Suprapubic skin (tissue), 4 donors: ENCODE data around the gene SLC15A3. TPM values are rescaled to one million over a fixed set of nuclear protein-coding genes. Genes with fewer than 3 reads are reported as not detected.
A peak's percentile ranks its signal among the peaks of the same experiment; 100 is the strongest.

ENCODE experiments used
- DNase-seq, 2 donors: peaks; one replicate each; pipeline ENCODE4 v3.0.0-alpha.2; 2019; ENCODE audit warnings: low spot score in 2 of 2
- H3K27ac ChIP-seq: fragments of 200-600 bp; sonication (generic); one replicate; pipeline ENCODE4 v1.5.1; 2019
- H3K27me3 ChIP-seq: fragments of 200-600 bp; sonication (generic); one replicate; pipeline ENCODE4 v1.5.1; 2019
- H3K36me3 ChIP-seq: fragments of 200-600 bp; sonication (generic); one replicate; pipeline ENCODE4 v1.5.1; 2019
- H3K4me1 ChIP-seq: fragments of 200-600 bp; sonication (generic); one replicate; pipeline ENCODE4 v1.5.1; 2019
- H3K4me3 ChIP-seq: fragments of 200-600 bp; sonication (generic); one replicate; pipeline ENCODE4 v1.5.1; 2019; ENCODE audit warnings: mild to moderate bottlenecking
- H3K9me3 ChIP-seq: fragments of 200-600 bp; sonication (generic); one replicate; pipeline ENCODE4 v1.5.1; 2019
- EP300 ChIP-seq: sonication (generic); formaldehyde crosslinking; IDR thresholded peaks from one replicate; pipeline ENCODE4 v1.6.1; 2017; ENCODE audit warnings: antibody characterized with exemption
- POLR2A ChIP-seq, 2 donors: fragments of 450-650 bp; IDR thresholded peaks; one replicate each; pipeline ENCODE4 v1.6.1; 2017; ENCODE audit warnings: antibody characterized with exemption in 2 of 2, mild to moderate bottlenecking in 2 of 2, moderate library complexity in 2 of 2
- POLR2AphosphoS5 ChIP-seq, 3 donors: sonication (generic); formaldehyde crosslinking; IDR thresholded peaks; one replicate each; pipeline ENCODE4 v1.6.1; 2017; ENCODE audit warnings: antibody characterized with exemption in 3 of 3
- WGBS: methylation state at CpG from one replicate; pipeline ENCODE4 v1.1.5; 2018; 5-methylcytosine and 5-hydroxymethylcytosine counted together
- total RNA-seq, 4 donors: library from RNA; depleted of rRNA; stranded (reverse); fragments of >200 nt; gene quantifications; one replicate each; pipeline ENCODE4 v1.1.0, GENCODE V29; 2016
- TF ChIP-seq, protein P1 (sequence below), 2 donors: fragments of 200-600 bp in 1 of 2; fragments of 450-650 bp in 1 of 2; sonication (generic) in 1 of 2; IDR thresholded peaks; one replicate each; pipeline ENCODE4 v1.5.1; 2016 to 2019; ENCODE audit warnings: antibody characterized with exemption in 2 of 2, mild to moderate bottlenecking in 1 of 2, moderate library complexity in 1 of 2

SLC15A3 gene
- total RNA-seq, 4 donors from 2014 or later = 1.7 to 10.5 (median 9.8) TPM

DNA sequence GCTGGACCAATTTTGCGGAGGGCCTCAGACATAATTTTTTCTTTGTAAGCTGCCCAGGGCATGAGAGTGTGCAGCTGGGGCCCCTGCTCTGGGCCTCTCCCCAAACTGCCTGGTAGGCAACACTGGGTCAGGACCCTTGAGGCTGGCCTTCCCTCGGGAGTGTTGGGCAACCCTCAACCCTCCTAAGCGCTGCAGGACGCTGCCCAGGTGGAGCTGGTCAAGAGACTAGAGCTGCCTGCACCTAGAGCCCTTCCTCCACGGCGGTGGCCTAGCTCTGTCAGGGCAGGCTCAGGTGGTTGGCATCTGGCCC lies 28.2 kb downstream of the SLC15A3 start:
- Histone ChIP-seq H3K36me3 (peaks cover 35% of the 10 kb centered on the region), H3K4me1 (peaks cover 35% of the 10 kb centered on the region), H3K4me3 (peak overlapping the region; percentile 57), H3K27ac (no peak overlapping the region), H3K9me3 (no peaks in the 10 kb centered on the region), H3K27me3 (peaks cover 7% of the 10 kb centered on the region)
- TF ChIP-seq, protein P1, sequence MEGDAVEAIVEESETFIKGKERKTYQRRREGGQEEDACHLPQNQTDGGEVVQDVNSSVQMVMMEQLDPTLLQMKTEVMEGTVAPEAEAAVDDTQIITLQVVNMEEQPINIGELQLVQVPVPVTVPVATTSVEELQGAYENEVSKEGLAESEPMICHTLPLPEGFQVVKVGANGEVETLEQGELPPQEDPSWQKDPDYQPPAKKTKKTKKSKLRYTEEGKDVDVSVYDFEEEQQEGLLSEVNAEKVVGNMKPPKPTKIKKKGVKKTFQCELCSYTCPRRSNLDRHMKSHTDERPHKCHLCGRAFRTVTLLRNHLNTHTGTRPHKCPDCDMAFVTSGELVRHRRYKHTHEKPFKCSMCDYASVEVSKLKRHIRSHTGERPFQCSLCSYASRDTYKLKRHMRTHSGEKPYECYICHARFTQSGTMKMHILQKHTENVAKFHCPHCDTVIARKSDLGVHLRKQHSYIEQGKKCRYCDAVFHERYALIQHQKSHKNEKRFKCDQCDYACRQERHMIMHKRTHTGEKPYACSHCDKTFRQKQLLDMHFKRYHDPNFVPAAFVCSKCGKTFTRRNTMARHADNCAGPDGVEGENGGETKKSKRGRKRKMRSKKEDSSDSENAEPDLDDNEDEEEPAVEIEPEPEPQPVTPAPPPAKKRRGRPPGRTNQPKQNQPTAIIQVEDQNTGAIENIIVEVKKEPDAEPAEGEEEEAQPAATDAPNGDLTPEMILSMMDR (IDR thresholded peaks at IDR 0.05) = no peak
- TF ChIP-seq POLR2AphosphoS5 (IDR thresholded peaks at IDR 0.05) (no peak), EP300 (no peak), POLR2A (IDR thresholded peaks at IDR 0.05) (no peak)
- WGBS = 48% methylated on average over 5 of the region's 6 CpGs
- no peak for DNase-seq

DNA sequence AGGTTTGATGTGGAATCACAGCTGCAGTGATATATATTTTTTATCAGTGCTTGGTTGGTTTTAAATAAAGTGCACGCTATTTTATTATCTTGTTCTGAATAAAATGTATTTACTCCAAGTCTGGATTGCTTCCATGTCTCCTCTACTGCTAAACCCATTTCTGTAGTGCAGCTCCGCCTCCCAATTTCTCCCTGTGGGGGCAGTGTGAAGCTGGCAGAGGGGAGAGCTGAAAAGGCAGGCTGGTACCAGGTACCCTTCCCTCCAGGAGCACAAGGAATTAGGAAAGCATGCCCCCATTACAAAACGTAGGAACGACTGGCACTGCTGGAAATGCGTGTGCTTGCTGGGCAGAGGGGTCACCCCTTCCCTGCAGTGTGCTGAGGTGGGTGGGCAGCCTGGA lies 28.6 kb downstream of the SLC15A3 start:
- Histone ChIP-seq H3K4me3 (no peak overlapping the region), H3K27ac (no peak overlapping the region), H3K9me3 (no peaks in the 10 kb centered on the region), H3K36me3 (peaks cover 35% of the 10 kb centered on the region), H3K4me1 (peaks cover 39% of the 10 kb centered on the region), H3K27me3 (peaks cover 7% of the 10 kb centered on the region)
- TF ChIP-seq POLR2AphosphoS5 (IDR thresholded peaks at IDR 0.05) = no peak
- no peak for TF ChIP-seq EP300
- TF ChIP-seq, protein P1 (IDR thresholded peaks at IDR 0.05) = no peak
- no peak for TF ChIP-seq POLR2A (IDR thresholded peaks at IDR 0.05)
- DNase-seq = no peak
- 88% methylated on average over 2 of the region's 5 CpGs for WGBS

DNA sequence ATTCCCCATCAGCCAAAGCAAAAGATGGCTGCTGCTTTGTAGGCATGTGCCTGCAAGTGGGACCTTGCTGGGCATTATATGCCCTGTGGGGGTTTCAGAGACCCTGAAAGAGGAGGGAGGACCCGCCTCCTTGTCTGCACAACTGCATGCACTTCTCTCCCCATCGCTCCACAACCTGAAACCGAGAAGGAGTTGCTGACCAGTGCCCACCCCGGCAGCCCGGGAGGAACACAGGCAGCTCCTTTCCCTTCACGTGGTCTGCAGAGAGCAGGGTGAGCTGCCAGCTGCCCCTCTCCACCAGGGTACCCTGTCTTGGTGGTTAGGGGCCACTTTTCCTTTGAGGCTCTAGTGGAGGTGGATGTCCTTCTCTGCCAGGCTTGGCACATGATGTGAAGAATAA lies 29.1 kb downstream of the SLC15A3 start:
- Histone ChIP-seq H3K27me3 (peaks cover 7% of the 10 kb centered on the region), H3K27ac (no peak overlapping the region), H3K36me3 (peaks cover 35% of the 10 kb centered on the region), H3K9me3 (no peaks in the 10 kb centered on the region), H3K4me3 (no peak overlapping the region), H3K4me1 (peaks cover 43% of the 10 kb centered on the region)
- 95% methylated on average over 5 of the region's 6 CpGs for WGBS
- DNase-seq = peak in 1 of 2 donors; percentile 26
- TF ChIP-seq EP300 (no peak), POLR2AphosphoS5 (IDR thresholded peaks at IDR 0.05) (no peak), POLR2A (IDR thresholded peaks at IDR 0.05) (no peak)
- TF ChIP-seq, protein P1 (IDR thresholded peaks at IDR 0.05) = no peak

DNA sequence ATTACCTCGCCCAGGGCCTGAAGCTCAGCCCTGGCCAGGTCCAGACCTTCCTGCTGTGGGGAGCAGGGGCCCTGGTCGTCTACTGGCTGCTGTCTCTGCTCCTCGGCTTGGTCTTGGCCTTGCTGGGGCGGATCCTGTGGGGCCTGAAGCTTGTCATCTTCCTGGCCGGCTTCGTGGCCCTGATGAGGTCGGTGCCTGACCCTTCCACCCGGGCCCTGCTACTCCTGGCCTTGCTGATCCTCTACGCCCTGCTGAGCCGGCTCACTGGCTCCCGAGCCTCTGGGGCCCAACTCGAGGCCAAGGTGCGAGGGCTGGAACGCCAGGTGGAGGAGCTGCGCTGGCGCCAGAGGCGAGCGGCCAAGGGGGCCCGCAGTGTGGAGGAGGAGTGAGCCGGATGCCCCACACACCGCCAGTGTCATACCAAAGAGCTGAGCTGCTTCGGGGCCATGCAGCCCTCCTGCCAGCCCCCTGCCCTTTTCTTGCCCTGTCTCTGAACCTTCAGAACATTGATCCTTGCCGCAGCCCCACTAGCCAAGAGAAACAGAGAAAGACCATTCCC lies 30.1 kb downstream of the SLC15A3 start:
- no peaks in the 10 kb centered on the region for H3K9me3 ChIP-seq
- peak in 1 of 2 donors; percentile 50 for DNase-seq
- H3K27me3 ChIP-seq = peaks cover 7% of the 10 kb centered on the region
- 85% methylated on average over 21 of the region's 23 CpGs for WGBS
- H3K4me3 ChIP-seq = no peak overlapping the region
- peaks cover 35% of the 10 kb centered on the region for H3K36me3 ChIP-seq
- H3K27ac ChIP-seq = no peak overlapping the region
- TF ChIP-seq POLR2AphosphoS5 (IDR thresholded peaks at IDR 0.05) (no peak), EP300 (no peak), POLR2A (IDR thresholded peaks at IDR 0.05) (no peak)
- TF ChIP-seq, protein P1 (IDR thresholded peaks at IDR 0.05) = no peak
- H3K4me1 ChIP-seq = peaks cover 53% of the 10 kb centered on the region

DNA sequence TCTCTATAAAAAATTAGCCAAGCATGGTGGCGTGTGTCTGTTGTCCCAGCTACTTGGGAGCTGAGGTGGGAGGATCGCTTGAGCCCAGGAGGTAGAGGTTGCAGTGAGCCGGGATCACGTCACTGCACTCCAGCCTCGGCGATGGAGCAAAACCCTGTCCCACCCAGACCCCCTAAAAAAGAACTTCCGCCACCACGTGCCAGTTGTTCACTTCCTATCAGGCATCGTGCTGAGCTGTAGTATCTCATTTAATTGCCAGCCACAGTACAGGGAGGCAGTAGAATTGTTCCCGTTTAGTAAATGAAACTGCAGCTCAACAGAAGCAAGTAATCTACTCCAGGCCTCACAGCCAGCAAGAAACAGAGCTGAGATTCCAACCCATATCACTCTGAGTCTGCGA lies 30.7 kb downstream of the SLC15A3 start:
- H3K27ac ChIP-seq = no peak overlapping the region
- 90% methylated on average over 11 of the region's 11 CpGs for WGBS
- TF ChIP-seq, protein P1 (IDR thresholded peaks at IDR 0.05) = no peak
- TF ChIP-seq POLR2A (IDR thresholded peaks at IDR 0.05) (no peak), EP300 (no peak), POLR2AphosphoS5 (IDR thresholded peaks at IDR 0.05) (no peak)
- DNase-seq = peak in 1 of 2 donors; percentile 46
- H3K27me3 ChIP-seq = peaks cover 7% of the 10 kb centered on the region
- peaks cover 35% of the 10 kb centered on the region for H3K36me3 ChIP-seq
- no peaks in the 10 kb centered on the region for H3K9me3 ChIP-seq
- H3K4me3 ChIP-seq = no peak overlapping the region
- H3K4me1 ChIP-seq = peaks cover 59% of the 10 kb centered on the region
